ENCODE measurements around the gene KIAA1217. TPM values are rescaled to one million over a fixed set of nuclear protein-coding genes. Genes with fewer than 3 reads are reported as not detected.
"Not testable (repeated sequence)": the region's sequence is repeated elsewhere in the genome, so short reads cannot be mapped to it uniquely, and the experiment has no call there.

KIAA1217 gene
- total RNA-seq, 1 experiment from 2014 or later: 2.4 TPM

DNA sequence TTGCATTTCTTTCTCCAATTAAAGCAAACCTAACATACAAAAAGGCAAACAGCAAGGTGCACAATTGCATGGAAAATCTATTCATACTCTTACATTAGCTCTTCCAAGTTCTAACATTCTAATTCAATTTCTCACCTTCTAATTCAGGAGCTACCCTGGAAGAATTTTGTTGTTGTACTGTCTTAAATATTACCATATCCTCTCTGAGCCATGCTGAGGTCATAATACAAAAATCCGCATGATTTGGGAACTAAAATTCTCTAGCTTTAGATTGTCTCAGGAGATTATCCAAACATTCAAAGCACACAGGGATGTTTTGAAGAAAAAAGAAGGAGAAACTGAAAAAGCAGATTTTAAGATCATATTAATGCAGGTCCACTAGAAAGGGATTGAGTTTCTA lies 229.9 kb downstream of the KIAA1217 start:
- no peak for DNase-seq (ENCODE audit: low read depth)

DNA sequence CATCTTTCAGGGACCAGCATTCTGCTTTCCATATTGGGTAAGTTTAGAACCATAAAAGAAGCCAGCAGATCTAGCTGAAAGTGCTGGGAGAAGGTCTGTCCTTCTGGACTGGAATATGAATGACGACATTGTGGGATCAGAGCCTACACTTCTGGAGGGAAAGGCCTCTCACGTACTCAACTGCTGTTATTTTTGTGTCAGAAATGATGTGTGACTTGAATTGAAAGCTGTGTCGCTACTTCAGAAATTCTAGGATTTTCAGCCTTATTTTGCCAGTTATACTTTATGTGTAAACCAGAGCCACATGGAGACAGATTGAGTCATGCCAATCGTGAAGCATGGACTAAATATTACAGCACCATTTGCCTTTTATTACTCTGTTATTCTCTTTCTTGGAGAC lies 231.0 kb downstream of the KIAA1217 start:
- no peak for DNase-seq (ENCODE audit: low read depth)

DNA sequence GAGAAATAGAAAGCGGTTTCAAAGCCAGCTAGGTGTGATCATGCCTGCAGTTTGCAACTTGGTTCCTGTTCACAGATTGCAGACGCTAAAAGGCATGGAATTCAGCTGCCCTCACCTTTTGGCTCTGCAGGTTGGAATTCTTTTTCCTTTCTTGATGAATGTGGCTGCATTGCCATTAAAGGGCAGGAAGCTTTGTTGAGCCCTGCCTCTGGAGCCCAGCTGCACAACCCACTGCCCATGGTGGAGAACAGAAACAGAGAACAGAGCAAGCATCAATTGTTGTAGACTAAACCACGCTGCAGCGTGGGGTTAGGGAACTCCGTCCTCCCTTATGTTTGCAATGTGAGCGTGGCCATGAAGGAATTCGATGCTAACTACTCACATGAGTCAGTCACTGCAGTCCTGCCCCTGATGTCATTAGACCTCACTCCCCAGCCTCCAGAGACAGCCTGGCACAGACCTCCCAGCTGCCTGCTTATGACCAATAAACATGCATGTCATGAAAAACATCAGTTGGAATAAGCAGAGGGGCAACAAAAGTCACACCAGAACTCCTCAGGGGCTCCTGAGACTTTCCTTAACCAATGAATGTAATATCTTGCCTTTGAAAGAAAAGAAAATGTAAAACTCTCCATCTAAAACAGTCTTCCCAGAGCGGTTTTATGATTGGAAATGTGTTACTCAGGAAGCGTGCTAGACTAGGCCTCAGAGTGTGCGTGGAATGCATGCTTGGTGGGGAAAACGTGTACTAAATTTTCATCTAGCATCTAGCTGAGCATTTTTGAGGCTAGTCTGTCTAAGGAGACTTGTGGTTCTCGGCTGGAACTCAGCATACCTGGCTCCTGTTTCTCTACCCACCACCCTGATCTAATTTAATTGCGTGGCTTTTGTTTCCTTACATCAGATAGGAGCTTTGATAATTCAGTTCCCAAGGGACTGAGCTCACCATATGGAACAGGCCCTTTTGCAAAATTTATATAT lies 232.2 kb downstream of the KIAA1217 start:
- DNase-seq (ENCODE audit: low read depth): peak; percentile 46

DNA sequence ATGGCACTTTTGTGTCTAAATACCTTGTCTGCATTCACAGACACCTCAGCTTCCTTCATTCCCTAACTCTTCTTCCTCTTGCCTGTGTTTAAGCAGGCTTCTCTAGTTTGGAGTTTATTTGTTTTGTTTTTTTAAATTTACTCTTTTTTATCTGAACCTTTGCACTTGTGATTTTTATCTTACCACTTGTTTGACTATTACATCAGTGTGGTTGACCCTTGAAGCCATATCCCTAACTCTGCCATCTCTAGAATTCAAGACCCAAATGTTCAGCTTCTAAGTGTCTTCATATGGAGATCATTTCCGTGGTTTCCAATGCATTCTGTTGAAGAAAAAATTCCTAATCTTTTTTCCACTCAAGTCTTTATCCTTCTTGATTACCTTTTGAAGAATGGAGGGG lies 233.3 kb downstream of the KIAA1217 start:
- no peak for DNase-seq (ENCODE audit: low read depth)

DNA sequence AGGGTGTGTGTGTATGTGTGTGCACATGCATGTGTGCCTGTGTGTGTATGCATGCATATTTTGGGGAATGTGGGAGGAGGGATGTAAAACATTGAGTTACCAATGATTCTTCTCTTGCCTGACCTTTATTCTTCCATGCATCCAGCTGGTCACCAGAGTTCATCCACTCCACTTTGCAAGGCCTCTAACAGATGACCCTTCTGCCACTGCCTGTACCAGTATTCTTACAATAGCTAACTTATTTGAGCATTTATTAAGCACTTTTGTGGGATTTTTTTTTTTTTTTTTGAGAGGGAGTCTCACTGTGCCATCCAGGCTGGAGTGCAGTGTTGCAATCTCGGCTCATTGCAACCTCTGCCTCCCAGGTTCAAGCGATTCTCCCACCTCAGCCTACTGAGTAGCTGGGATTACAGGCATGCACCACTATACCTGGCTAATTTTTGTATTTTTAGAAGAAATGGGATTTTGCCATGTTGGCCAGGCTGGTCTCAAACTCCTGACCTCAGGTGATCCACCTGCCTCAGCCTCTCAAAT lies 233.8 kb downstream of the KIAA1217 start:
- DNase-seq (ENCODE audit: low read depth): not testable (repeated sequence)

DNA sequence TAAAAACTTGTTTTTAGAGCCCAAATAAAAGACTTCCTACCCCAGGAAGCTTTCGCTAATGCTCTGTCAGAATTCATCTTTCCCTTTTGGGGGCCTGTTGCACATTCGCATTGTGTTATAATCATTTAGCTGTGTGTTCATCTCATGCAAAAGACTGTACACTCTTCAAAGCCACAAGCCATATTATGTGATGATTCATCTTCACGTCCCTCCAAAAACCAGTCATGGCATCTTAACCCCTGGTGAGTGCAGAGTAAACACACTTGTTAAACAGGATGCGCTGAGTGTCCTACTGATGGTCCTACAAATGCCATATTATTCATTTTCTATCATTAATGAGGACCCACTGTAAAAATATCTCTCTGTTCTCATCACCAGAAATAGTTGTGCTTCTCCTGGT lies 235.4 kb downstream of the KIAA1217 start:
- DNase-seq (ENCODE audit: low read depth): peak; percentile 91

DNA sequence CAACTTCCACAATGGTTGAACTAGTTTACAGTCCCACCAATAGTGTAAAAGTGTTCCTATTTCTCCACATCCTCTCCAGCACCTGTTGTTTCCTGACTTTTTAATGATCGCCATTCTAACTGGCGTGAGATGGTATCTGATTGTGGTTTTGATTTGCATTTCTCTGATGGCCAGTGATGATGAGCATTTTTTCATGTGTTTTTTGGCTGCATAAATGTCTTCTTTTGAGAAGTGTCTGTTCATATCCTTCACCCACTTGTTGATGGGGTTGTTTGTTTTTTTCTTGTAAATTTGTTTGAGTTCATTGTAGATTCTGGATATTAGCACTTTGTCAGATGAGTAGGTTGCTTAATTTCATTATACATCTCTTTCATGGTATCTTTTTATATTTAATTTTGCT lies 237.0 kb downstream of the KIAA1217 start:
- not testable (repeated sequence) for DNase-seq (ENCODE audit: low read depth)

DNA sequence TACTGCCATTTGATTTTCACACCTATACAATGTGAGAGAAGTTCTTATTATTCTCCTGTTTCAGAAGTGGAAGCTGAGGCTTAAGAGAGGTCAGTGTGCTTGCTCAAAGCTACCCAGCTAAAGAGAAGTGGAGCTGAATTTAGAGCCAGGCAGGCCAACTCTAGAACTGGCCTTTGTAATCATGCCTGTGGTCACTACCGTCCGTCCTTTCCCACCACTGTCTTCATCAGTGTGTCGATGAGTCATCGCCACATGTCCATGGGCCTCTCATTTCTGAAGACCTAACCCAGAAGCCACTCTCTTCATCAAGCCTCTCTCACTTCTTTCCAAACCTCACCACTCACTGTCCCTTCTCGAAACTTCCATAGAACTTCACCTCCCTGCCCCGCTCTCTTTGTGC lies 237.8 kb downstream of the KIAA1217 start:
- peak; percentile 92 for DNase-seq (ENCODE audit: low read depth)

DNA sequence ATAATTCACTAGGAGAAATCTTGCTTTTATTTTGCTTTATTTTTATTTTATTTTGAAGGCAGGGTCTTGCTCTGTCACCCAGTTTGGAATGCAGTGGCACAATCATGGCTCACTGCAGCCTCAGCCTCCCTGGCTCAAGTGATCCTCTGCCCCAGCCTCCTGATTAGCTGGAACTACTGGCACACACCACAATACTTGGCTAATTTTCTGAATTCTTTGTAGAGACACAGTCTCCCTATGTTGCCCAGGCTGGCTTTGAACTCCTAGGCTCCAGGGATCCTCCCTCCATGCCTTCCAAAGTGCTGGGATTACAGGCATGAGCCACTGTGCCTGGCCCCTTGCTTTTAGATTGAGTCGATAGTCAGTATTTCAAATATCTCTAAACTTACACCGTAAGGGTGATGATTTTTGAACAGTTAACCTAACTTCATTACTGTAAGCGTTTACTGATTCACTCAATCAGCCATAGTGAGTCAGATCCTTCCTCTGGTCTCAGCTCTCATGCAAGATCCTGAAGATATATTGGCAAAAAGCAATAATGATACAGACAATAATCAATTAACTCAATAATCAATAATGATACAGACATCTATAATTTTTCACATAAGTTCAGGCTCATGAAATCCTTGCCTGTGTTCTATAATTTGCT lies 239.5 kb downstream of the KIAA1217 start:
- peak; percentile 39 for DNase-seq (ENCODE audit: low read depth)

DNA sequence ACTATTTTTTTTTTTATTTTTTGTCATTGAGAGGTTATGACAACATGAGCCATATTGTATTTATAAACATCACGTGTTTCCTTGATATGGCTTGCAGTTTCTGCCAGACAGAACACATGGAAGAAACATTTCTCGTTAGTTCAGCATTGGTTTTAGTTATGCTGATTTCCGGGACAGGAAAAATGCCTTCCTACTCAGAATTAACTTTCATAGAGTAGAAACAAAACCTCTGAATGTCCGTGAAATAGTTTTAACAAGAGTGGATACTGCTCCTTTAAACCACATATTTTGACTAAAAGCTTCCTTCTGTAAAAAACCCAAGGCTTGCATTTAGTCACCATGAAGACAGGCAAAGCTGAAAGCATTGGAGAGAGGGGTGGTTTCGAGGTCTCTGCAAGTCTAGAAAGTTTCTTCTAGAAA lies 240.4 kb downstream of the KIAA1217 start:
- peak; percentile 40 for DNase-seq (ENCODE audit: low read depth)

DNA sequence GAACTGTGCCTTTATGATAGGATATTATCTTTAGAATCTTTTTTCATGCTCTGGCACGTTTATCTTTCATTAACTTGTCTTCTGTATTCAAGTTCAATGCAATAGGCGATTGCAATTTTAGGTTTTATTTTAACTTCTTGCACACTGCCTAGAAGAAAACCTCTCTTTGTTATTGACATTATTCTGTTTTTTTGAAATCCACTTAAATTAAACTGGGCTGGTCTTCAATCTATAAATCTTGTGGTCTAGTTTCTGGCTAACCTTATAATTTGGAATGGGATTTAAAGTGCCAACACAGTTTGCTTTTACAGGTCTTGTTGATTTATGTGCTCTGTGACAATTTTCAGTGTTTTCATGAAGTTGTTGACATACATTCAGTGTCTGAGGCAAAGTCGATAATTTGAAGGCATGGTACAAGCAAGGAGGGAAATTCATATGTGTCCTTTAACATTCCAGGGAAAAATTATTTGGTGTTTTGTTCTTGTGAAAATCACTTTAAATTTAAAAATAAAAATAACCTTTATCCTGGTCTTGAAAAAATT lies 240.9 kb downstream of the KIAA1217 start:
- no peak for DNase-seq (ENCODE audit: low read depth)

DNA sequence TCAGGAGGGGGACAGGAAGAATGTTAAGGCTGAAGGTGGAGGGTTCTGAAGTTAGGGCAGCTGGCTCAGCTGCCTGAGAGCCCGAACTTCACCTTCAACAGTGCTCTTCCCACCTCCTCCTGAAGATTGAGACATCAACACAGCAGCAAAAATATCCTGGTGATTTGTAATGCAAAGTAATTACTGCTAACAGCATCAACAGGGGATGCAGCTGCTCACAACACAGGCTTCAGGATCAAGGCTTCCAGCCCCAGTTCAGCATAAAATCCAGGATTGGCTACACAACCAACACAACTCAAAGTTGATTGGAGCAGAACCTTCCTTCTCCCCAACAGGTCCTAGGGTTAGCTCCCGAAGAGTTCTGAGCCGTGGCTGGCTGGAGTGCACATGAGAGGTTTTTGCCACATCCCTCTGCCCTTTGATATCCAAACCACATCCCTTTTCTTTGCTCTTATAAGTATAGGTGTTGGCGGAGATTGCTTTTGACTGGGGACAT lies 242.4 kb downstream of the KIAA1217 start:
- no peak for DNase-seq (ENCODE audit: low read depth)

DNA sequence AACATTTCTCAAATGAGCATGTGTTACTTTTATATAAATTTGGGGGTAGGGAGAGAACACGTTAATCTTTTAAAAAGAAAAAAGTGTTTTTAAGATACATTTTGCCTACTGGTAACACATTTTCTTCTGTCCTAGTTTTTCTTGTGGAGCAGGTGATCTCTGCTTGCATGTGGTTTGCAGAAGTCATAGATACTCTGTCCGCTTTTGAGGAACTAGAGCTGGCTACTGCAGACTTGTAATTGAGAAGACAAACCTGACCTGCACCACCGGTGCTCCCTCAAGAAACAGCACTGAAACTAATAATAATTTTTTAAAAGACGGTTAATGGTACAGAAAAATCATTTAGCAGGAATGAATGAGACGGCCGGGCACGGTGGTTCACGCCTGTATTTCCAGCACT lies 243.1 kb downstream of the KIAA1217 start:
- DNase-seq (ENCODE audit: low read depth): no peak

DNA sequence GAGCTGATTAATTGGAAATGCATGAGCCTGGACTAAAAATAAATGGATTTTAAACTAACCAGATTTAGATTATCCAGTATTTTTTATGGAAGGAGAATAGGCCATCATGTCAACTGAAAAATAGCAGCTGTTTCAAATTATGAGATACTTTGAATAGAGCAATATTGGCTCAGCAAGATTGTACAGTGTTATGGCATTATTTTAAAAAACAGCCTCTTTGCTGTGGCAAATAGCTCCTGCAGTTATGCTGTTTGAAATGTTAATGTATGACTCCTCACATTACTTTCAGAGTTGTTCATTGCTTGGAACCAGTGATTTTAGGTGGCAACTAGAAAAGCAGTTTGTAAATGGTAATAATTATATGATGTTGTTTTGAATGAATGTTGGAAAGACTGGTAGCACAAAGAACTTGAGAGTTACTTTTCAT lies 244.5 kb downstream of the KIAA1217 start:
- no peak for DNase-seq (ENCODE audit: low read depth)

DNA sequence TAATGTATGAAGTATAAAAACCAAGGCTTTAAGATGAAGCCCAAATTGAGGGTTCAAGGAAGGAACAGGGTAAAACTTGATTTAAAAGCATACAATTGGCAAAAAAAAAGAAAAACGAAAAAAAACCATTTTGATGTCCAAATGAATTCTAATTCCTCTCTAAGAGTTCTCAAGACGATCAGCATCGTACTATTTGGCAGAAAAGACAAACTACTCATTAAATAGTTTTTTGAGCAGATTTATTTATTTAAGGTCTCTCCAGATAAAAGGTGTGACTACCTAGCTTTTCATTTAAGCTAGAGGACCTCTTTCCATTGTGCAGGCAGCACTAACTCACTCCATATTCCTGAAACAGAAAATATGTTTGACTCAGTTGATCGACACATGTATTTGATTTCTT lies 245.0 kb downstream of the KIAA1217 start:
- DNase-seq (ENCODE audit: low read depth): no peak

DNA sequence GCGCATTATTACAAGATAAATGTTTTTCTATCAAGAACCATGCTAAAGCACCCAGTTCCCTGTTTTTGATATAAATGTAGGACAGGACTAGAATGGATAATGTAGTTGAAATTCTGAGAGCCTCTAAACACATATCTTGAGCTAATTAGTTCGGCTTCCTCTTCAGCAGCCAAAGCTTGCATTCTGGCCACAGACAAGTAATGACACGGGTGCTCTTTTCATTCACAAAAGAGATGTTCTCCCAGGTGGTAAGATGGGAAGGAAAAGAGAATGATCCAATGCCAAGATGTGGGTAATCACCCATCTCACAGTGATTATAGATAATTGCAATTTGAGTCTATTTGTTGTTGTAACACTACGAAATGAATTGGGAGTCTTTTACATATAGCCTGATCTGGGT lies 246.5 kb downstream of the KIAA1217 start:
- DNase-seq (ENCODE audit: low read depth): no peak

DNA sequence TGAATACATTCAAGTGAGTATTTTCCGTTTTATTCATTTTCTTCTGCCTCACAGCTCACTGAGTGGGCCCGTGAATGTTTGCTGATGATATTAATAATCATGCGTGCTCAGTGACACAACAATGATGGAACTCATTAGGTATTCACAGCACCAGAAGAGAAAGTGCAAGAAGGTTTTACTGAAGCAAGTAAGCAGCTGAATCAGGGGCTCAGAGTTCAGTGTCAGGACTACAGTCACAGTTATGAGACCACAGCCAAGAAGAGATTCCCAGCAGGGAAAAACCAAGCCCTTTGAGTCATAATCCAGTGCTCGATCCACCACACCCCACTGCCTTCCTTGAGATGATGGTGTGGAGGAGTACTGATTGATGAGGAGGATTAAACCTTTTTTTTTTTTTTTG lies 247.4 kb downstream of the KIAA1217 start:
- peak; percentile 93 for DNase-seq (ENCODE audit: low read depth)

DNA sequence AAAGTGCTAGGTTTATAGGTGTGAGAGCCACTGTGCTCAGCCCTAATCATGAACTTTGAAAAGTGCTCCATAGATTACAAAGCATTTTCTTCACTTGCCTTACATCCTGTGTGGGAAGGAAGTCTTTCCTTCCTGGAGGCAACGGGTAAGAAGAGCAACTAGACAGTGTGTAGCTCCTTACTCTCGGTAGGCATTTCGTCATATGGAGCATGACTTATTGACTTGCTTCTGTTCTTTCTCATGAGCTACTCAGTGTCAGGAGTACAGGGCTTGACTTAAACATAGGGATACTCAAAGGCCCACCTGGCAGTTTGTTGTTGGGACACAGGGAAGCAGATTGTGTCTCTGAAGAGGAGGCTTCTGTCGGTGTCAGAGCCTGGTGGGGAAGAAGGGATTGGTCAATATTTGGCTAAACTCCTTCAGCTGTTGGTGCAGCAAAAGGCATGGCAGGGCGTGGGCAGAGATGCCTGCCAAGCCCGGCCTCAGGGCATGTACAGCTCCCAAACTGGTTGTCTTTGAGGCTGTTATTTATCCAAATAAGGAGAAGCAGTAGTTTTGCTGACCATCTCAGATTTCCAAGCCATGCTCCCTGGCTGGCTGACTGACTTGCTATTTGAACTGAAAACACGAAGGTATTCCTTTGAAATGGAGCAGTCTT lies 248.9 kb downstream of the KIAA1217 start:
- no peak for DNase-seq (ENCODE audit: low read depth)

DNA sequence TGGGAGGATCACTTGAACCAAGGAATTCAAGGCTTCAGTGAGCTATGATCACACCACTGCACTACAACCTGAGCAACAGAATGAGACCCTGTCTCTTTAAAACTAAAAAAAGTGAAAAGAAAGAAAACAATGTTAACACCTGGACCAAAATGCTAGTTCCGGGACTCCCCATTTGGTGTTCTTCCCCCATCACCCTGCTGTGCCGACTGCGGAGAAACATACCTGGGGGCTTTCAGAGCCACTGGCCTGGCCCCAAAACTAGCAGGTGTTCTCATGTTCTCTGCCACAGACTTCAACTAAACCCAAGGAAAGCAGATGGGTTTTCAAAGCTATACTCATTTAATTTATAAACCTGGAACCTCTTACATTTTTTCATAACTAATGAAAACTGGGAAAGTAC lies 250.9 kb downstream of the KIAA1217 start:
- no peak for DNase-seq (ENCODE audit: low read depth)

DNA sequence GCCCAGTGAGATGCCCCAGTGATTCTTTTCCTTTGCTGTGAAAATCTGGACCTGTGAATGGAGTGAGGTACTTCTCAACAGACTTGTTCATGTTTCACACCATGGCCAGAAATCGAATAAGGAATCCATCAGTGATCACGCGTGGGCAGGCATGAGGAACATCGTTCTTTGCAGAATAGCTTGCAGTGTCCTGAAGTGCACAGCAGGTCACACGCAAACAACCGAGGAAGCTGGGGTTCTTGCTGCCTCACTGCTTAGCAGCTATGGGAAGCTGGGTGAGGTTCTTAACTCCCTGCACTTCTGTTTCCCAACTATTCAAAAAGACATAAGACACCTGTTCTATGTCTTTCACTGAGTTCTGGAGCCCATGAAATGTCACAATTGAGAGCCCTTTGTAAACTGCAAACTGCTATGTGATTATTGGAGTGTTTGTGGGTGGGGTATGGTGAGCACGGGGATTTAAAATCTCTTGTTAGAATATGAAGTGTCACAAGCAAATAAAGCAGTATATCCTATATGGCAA lies 253.4 kb downstream of the KIAA1217 start:
- no peak for DNase-seq (ENCODE audit: low read depth)

All from HT1080 (cell line).